Stomach (tissue), 9 donors: Measurements from ENCODE around the gene WWOX. TPM values are rescaled to one million over a fixed set of nuclear protein-coding genes. Genes with fewer than 3 reads are reported as not detected.

ENCODE experiments used
- DNase-seq, 2 donors: peaks; one replicate each; pipeline versions ENCODE4 v3.0.0 to v3.0.0-alpha.2; 2013 to 2019
- H3K27ac ChIP-seq, 5 donors: fragments of 200-600 bp in 4 of 5; sonication (generic) in 4 of 5; one replicate each; pipeline ENCODE4 v1.5.1; 2013 to 2019; ENCODE audit warnings: mild to moderate bottlenecking in 1 of 5, moderate library complexity in 1 of 5
- H3K27me3 ChIP-seq, 3 donors: fragments of 200-600 bp; sonication (generic); one replicate each; pipeline ENCODE4 v1.5.1; 2017 to 2019; ENCODE audit warnings: mixed run types in 1 of 3
- H3K36me3 ChIP-seq, 4 donors: fragments of 200-600 bp; sonication (generic); 1 replicate in 3 of 4; 2 replicates in 1 of 4; pipeline ENCODE4 v1.5.1; 2016 to 2019
- H3K4me1 ChIP-seq, 4 donors: fragments of 200-600 bp; sonication (generic); one replicate each; pipeline ENCODE4 v1.5.1; 2016 to 2019
- H3K4me3 ChIP-seq, 4 donors: fragments of 200-600 bp; sonication (generic) in 3 of 4; one replicate each; pipeline ENCODE4 v1.5.1; 2016 to 2019; ENCODE audit warnings: mild to moderate bottlenecking in 1 of 4
- H3K9me3 ChIP-seq, 4 donors: fragments of 200-600 bp; sonication (generic); one replicate each; pipeline ENCODE4 v1.5.1; 2016 to 2019
- EP300 ChIP-seq: sonication (generic); formaldehyde crosslinking; IDR thresholded peaks from one replicate; pipeline ENCODE4 v1.6.1; 2017; ENCODE audit warnings: antibody characterized with exemption
- POLR2A ChIP-seq, 4 donors: fragments of 450-650 bp; IDR thresholded peaks; one replicate each; pipeline ENCODE4 v1.6.1; 2016; ENCODE audit warnings: antibody characterized with exemption in 4 of 4, control low read depth in 2 of 4, mild to moderate bottlenecking in 1 of 4, moderate library complexity in 1 of 4
- POLR2AphosphoS5 ChIP-seq, 3 donors: sonication (generic); formaldehyde crosslinking; IDR thresholded peaks; one replicate each; pipeline ENCODE4 v1.6.1; 2016; ENCODE audit warnings: antibody characterized with exemption in 3 of 3
- WGBS, 5 donors: extraction: QIAGEN DNeasy Blood & Tissue Kit in 3 of 5; methylation state at CpG; one replicate each; pipeline versions ENCODE4 v1.1.5 to v1.1.7; 2013 to 2018; 5-methylcytosine and 5-hydroxymethylcytosine counted together
- intact Hi-C: fragments of 100-400 bp; cut with DNase I; formaldehyde crosslinking; loops from one replicate; pipeline ENCODE4 v1.15.1; 2023; ENCODE audit warnings: low total_unique reads
- polyA plus RNA-seq, 3 donors: library from polyadenylated mRNA; stranded (reverse); fragments of 200-250 nt; gene quantifications; one replicate each; pipeline ENCODE4 v1.2.3, GENCODE V29; 2013
- total RNA-seq, 5 donors: library from RNA; depleted of rRNA; stranded (reverse); fragments of >200 nt; gene quantifications; one replicate each; pipeline versions ENCODE4 v1.1.0 to v1.2.3, GENCODE V29; 2014 to 2016
- TF ChIP-seq, protein P1 (sequence below), 7 experiments: fragments of 450-650 bp in 4 of 7; fragments of 200-600 bp in 3 of 7; sonication (generic) in 3 of 7; IDR thresholded peaks; one replicate each; pipeline ENCODE4 v1.5.1; 2016 to 2019; ENCODE audit warnings: antibody characterized with exemption in 7 of 7, control low read depth in 2 of 7, mild to moderate bottlenecking in 1 of 7
- donor health status: healthy with polysubstance abuse.
- donor health status: Bipolar disorder and iron deficiency.
- donor health status: healthy.

Gene WWOX
- total and polyA plus RNA-seq, 8 donors, result 7.7 to 129 (median 48.7) TPM

DNA sequence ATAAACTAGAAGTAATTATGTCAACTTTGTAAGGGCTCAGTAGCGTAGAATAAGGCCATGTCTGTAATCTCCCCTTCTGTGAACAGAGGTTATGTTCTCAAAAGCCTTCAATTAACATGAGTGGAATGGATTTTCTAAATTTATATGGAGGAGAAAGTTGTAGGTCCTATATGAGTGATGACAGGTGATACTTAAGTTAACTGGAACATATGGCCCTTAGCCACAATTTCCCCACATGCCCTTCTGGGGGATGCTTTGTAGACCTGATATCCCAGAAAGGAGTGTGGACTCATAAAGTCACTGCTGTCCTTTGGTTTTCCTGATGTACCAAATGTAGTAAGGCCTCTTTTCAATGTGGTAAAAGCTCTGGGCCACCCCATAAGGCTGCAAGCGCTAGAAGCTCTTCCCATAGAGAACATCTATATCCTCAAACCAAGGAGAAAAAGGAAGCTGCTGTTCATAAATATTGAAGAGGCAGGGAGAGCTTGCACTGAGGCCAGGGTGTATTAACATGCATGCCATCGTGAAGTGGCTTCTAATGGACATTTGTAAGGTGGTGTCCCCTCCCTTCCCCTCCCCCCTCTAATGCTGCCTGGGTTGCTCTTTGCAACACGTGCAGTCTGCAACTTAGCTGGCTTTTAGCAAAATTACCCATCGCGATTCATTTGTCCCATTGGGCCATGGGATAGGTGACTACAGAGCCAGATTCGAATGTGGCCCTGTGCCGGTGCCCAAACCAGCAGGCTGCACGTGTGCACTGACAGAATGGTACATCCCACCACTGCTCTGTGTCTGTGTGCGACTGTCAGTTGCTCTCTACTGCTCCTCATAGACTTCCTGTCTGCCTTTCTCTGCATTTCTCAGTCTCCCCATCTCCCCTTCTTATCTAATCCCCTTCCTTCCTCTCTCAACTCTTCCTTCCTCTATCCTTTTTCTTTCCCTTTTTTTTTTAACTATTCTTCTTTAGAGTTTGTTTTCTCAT is 269.0 kb downstream of the WWOX start:
- DNase-seq, result no peak
- 85 to 91% (median 87%) methylated on average over 10 of the region's 10 CpGs for WGBS, 5 donors
- no peaks in the 10 kb centered on the region for H3K9me3 ChIP-seq
- H3K4me1 ChIP-seq, result peaks cover 0 to 15% (median 5%) of the 10 kb centered on the region in 4 donors
- TF ChIP-seq POLR2AphosphoS5 (IDR thresholded peaks at IDR 0.05) (no peak), POLR2A (IDR thresholded peaks at IDR 0.05) (no peak), EP300 (no peak)
- TF ChIP-seq, protein P1, sequence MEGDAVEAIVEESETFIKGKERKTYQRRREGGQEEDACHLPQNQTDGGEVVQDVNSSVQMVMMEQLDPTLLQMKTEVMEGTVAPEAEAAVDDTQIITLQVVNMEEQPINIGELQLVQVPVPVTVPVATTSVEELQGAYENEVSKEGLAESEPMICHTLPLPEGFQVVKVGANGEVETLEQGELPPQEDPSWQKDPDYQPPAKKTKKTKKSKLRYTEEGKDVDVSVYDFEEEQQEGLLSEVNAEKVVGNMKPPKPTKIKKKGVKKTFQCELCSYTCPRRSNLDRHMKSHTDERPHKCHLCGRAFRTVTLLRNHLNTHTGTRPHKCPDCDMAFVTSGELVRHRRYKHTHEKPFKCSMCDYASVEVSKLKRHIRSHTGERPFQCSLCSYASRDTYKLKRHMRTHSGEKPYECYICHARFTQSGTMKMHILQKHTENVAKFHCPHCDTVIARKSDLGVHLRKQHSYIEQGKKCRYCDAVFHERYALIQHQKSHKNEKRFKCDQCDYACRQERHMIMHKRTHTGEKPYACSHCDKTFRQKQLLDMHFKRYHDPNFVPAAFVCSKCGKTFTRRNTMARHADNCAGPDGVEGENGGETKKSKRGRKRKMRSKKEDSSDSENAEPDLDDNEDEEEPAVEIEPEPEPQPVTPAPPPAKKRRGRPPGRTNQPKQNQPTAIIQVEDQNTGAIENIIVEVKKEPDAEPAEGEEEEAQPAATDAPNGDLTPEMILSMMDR (IDR thresholded peaks at IDR 0.05), result no peak
- no peaks in the 10 kb centered on the region for H3K27me3 ChIP-seq
- no peaks in the 10 kb centered on the region for H3K36me3 ChIP-seq
- no peak overlapping the region for H3K4me3 ChIP-seq
- no peak overlapping the region for H3K27ac ChIP-seq
- intact Hi-C loops, result no loop called here

GRCh38 chr16:78372277-78372676 is 272.8 kb downstream of the WWOX start:
- H3K4me1 ChIP-seq, result no peaks in the 10 kb centered on the region
- H3K9me3 ChIP-seq, result no peaks in the 10 kb centered on the region
- WGBS, 5 donors, result 76 to 95% (median 90%) methylated on average over 3 of the region's 3 CpGs
- no peak overlapping the region for H3K4me3 ChIP-seq
- TF ChIP-seq EP300 (no peak), POLR2AphosphoS5 (IDR thresholded peaks at IDR 0.05) (no peak), POLR2A (IDR thresholded peaks at IDR 0.05) (no peak)
- TF ChIP-seq, protein P1 (IDR thresholded peaks at IDR 0.05), result no peak
- intact Hi-C loops, result no loop called here
- no peaks in the 10 kb centered on the region for H3K36me3 ChIP-seq
- H3K27me3 ChIP-seq, result no peaks in the 10 kb centered on the region
- no peak for DNase-seq
- H3K27ac ChIP-seq, result no peak overlapping the region

DNA sequence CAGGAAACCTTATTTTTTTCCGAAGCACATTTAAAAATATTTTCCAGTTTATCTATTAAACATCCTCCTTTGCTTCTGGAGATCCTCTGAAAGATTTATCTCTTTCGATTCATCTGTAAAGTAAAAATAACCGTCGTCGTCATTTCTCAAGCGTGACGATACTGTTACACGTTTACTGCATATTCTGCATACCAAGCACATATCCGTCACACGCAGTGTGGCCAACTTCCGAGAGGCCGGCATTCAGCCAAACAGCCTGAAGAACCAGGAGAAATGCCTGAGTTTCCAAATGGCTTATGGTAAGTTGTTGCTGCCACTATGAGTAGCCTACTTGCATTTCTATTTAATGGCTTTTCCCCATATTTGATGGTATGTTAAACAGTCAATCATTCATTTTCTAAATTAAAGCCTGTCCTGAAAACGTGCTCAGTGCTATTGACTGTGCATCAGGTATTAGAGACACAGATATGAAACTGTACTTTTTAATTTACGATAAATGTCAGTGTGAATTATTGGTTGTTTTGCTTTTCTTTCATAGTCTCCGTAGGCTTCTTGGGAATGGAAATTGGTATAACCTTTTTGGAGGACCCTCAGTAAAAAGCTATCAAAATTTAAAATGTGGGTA is 275.7 kb downstream of the WWOX start:
- no peaks in the 10 kb centered on the region for H3K9me3 ChIP-seq
- WGBS, 5 donors, result 89 to 94% (median 91%) methylated on average over 15 of the region's 15 CpGs
- intact Hi-C loops, result no loop called here
- H3K27me3 ChIP-seq, result no peaks in the 10 kb centered on the region
- H3K36me3 ChIP-seq, result no peaks in the 10 kb centered on the region
- H3K4me1 ChIP-seq, result no peaks in the 10 kb centered on the region
- peak in 1 of 2 donors; percentile 46 for DNase-seq
- H3K27ac ChIP-seq, result no peak overlapping the region
- no peak for TF ChIP-seq POLR2AphosphoS5 (IDR thresholded peaks at IDR 0.05)
- TF ChIP-seq EP300, result peak; percentile 20
- no peak overlapping the region for H3K4me3 ChIP-seq

GRCh38 chr16:78376452-78376851 is 277.0 kb downstream of the WWOX start:
- WGBS, 5 donors, result 70 to 85% (median 74%) methylated on average over 4 of the region's 4 CpGs
- Histone ChIP-seq H3K4me1 (no peaks in the 10 kb centered on the region), H3K9me3 (no peaks in the 10 kb centered on the region), H3K27me3 (no peaks in the 10 kb centered on the region), H3K27ac (no peak overlapping the region), H3K4me3 (no peak overlapping the region), H3K36me3 (no peaks in the 10 kb centered on the region)
- intact Hi-C loops, result no loop called here
- peak in 1 of 2 donors; percentile 16 for DNase-seq
- no peak for TF ChIP-seq POLR2A (IDR thresholded peaks at IDR 0.05)

DNA sequence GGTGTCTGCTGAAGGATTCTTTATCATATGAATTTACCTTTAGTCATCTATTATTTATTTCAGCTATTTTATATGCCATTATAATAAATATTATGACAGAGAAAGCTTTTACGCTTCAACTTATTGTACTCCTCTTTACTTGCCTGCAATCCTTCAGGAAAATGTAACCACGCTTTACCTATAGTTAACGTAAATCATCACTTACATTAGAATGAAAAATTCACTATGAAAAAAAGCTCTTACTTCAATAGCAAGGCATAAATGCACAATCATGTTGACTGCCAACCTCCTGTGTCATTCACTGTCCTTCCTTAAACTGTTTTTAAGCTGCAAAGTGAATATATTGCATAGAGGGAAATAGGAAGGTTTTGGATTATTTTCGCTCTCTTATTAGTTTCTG is 277.9 kb downstream of the WWOX start:
- no peak for DNase-seq
- Histone ChIP-seq H3K27ac (no peak overlapping the region), H3K27me3 (no peaks in the 10 kb centered on the region), H3K4me1 (no peaks in the 10 kb centered on the region), H3K36me3 (no peaks in the 10 kb centered on the region), H3K4me3 (no peak overlapping the region), H3K9me3 (no peaks in the 10 kb centered on the region)
- TF ChIP-seq, protein P1 (IDR thresholded peaks at IDR 0.05), result no peak
- TF ChIP-seq POLR2AphosphoS5 (IDR thresholded peaks at IDR 0.05) (no peak), POLR2A (IDR thresholded peaks at IDR 0.05) (no peak), EP300 (no peak)
- intact Hi-C loops, result no loop called here
- 94 to 99% (median 97%) methylated on average over 4 of the region's 4 CpGs for WGBS, 5 donors
